DMS79 (cell line): ENCODE results near the gene SSR4.

ENCODE experiments used
- DNase-seq: peaks from one replicate; lab custom pipeline; 2025; lab: John Stamatoyannopoulos, UW

Gene SSR4

GRCh38 chrX:153780678-153781427, 13.6 kb upstream of the SSR4 start, which contains the start of gene SRPK3:
TSS of gene SRPK3 (plus strand) at chrX:153781041. CDS start at chrX:153781087, 46 bp downstream.
- DNase-seq, result no peak

GRCh38 chrX:153781428-153782047, 12.9 kb upstream of the SSR4 start:
- DNase-seq, result no peak

GRCh38 chrX:153782313-153782712, 12.2 kb upstream of the SSR4 start:
- peak; percentile 44 for DNase-seq

GRCh38 chrX:153782871-153783270, 11.6 kb upstream of the SSR4 start:
- no peak for DNase-seq

GRCh38 chrX:153783378-153784013, 11.0 kb upstream of the SSR4 start:
- no peak for DNase-seq

- no peak for DNase-seq
These were observed 10.0 kb upstream of the SSR4 start for GRCh38 chrX:153784325-153784967.

GRCh38 chrX:153786669-153787068, 7.8 kb upstream of the SSR4 start:
- DNase-seq, result no peak

- DNase-seq, result no peak
These were observed 4.8 kb upstream of the SSR4 start for GRCh38 chrX:153789654-153790053.

- no peak for DNase-seq
These were observed 3.2 kb upstream of the SSR4 start for GRCh38 chrX:153791104-153791852.

- no peak for DNase-seq
These were observed 2.1 kb upstream of the SSR4 start for GRCh38 chrX:153792368-153792767.

- DNase-seq, result no peak
These were observed 1.2 kb upstream of the SSR4 start for GRCh38 chrX:153793291-153793690.

- DNase-seq, result no peak
These were observed 689 bp downstream of the SSR4 start for GRCh38 chrX:153794897-153795816.

- DNase-seq, result no peak
These were observed 3.0 kb downstream of the SSR4 start for GRCh38 chrX:153797415-153798015.

- no peak for DNase-seq
These were observed 4.9 kb downstream of the SSR4 start for GRCh38 chrX:153799326-153799725.

GRCh38 chrX:153800177-153800722, 5.8 kb downstream of the SSR4 start:
- DNase-seq, result no peak

- no peak for DNase-seq
These were observed 6.3 kb downstream of the SSR4 start for GRCh38 chrX:153800746-153801145.

GRCh38 chrX:153801669-153802068, 7.2 kb downstream of the SSR4 start:
- no peak for DNase-seq

- no peak for DNase-seq
These were observed 8.1 kb downstream of the SSR4 start for GRCh38 chrX:153802513-153803045.

- no peak for DNase-seq
These were observed 9.0 kb downstream of the SSR4 start for GRCh38 chrX:153803211-153804099.
